HL-60 (cell line): ENCODE measurements around the gene NCBP2.

Source experiments
- DNase-seq, 2 experiments: peaks; one replicate each; pipeline ENCODE4 v3.0.0-alpha.2; 2010 to 2020; ENCODE audit warnings: low read depth in 1 of 2, low spot score in 1 of 2
- H3K27ac ChIP-seq: fragments of 250-450 bp; sonication (Bioruptor Pico); replicated peaks from 2 replicates; pipeline ENCODE4 v1.5.1; 2020; ENCODE audit warnings: mild to moderate bottlenecking, moderate library complexity
- H3K27me3 ChIP-seq: fragments of 250-450 bp; sonication (Bioruptor Pico); 2 replicates; pipeline ENCODE4 v1.5.1; 2021; ENCODE audit warnings: mild to moderate bottlenecking, moderate library complexity; ENCODE audit not compliant: insufficient read depth, poor library complexity, severe bottlenecking
- H3K4me3 ChIP-seq: replicated peaks from 2 replicates; pipeline ENCODE4 v1.5.1; 2011; ENCODE audit warnings: mild to moderate bottlenecking, control low read depth, low read length; ENCODE audit not compliant: insufficient read depth
- CTCF ChIP-seq: IDR thresholded peaks from one replicate; pipeline ENCODE4 v1.5.1; 2011; ENCODE audit warnings: low read length, control low read depth, inconsistent platforms; ENCODE audit not compliant: insufficient read depth
- GABPA ChIP-seq: IDR thresholded peaks from 2 replicates; pipeline ENCODE4 v1.6.1; 2012; ENCODE audit warnings: low read depth
- POLR2AphosphoS5 ChIP-seq: IDR thresholded peaks from 2 replicates; pipeline ENCODE4 v1.6.1; 2012; ENCODE audit warnings: low read depth
- REST ChIP-seq: IDR thresholded peaks from 2 replicates; pipeline ENCODE4 v1.6.1; 2012; ENCODE audit warnings: low read depth; ENCODE audit not compliant: insufficient replicate concordance
- SPI1 ChIP-seq: IDR thresholded peaks from 2 replicates; pipeline ENCODE4 v1.6.1; 2012; ENCODE audit warnings: low read depth, mild to moderate bottlenecking, borderline replicate concordance

Gene NCBP2

GRCh38 chr3:196954832-196955231 lies 12.5 kb upstream of the NCBP2 start:
- Histone ChIP-seq H3K27ac (no peak overlapping the region), H3K27me3 (no peaks in the 10 kb centered on the region), H3K4me3 (no peak overlapping the region)
- no peak for TF ChIP-seq POLR2AphosphoS5
- TF ChIP-seq GABPA: no peak
- TF ChIP-seq SPI1: no peak
- no peak for TF ChIP-seq CTCF
- no peak for TF ChIP-seq REST
- DNase-seq: no peak

- Histone ChIP-seq H3K27ac (no peak overlapping the region), H3K4me3 (no peak overlapping the region), H3K27me3 (no peaks in the 10 kb centered on the region)
- no peak for TF ChIP-seq SPI1
- TF ChIP-seq CTCF: no peak
- DNase-seq: no peak
Observed at GRCh38 chr3:196951371-196951770, 9.0 kb upstream of the NCBP2 start.

GRCh38 chr3:196949750-196950149 lies 7.4 kb upstream of the NCBP2 start:
- Histone ChIP-seq H3K27me3 (no peaks in the 10 kb centered on the region), H3K4me3 (no peak overlapping the region), H3K27ac (no peak overlapping the region)
- TF ChIP-seq REST: no peak
- TF ChIP-seq POLR2AphosphoS5: no peak
- no peak for TF ChIP-seq CTCF
- TF ChIP-seq SPI1: no peak
- TF ChIP-seq GABPA: no peak
- no peak for DNase-seq

GRCh38 chr3:196949285-196949619 lies 6.9 kb upstream of the NCBP2 start:
- Histone ChIP-seq H3K27me3 (no peaks in the 10 kb centered on the region), H3K27ac (no peak overlapping the region), H3K4me3 (no peak overlapping the region)
- no peak for DNase-seq
- no peak for TF ChIP-seq SPI1
- TF ChIP-seq REST: no peak
- TF ChIP-seq GABPA: no peak
- no peak for TF ChIP-seq CTCF
- no peak for TF ChIP-seq POLR2AphosphoS5
